ENCODE data around the gene LPCAT3. TPM values are rescaled to one million over a fixed set of nuclear protein-coding genes. Genes with fewer than 3 reads are reported as not detected.
A peak's percentile ranks its signal among the peaks of the same experiment; 100 is the strongest.
"Not testable (repeated sequence)": the region's sequence is repeated elsewhere in the genome, so short reads cannot be mapped to it uniquely, and the experiment has no call there.

Gene LPCAT3, protein sequence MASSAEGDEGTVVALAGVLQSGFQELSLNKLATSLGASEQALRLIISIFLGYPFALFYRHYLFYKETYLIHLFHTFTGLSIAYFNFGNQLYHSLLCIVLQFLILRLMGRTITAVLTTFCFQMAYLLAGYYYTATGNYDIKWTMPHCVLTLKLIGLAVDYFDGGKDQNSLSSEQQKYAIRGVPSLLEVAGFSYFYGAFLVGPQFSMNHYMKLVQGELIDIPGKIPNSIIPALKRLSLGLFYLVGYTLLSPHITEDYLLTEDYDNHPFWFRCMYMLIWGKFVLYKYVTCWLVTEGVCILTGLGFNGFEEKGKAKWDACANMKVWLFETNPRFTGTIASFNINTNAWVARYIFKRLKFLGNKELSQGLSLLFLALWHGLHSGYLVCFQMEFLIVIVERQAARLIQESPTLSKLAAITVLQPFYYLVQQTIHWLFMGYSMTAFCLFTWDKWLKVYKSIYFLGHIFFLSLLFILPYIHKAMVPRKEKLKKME
- 10 to 100 TPM; 18.4 to 39.2 (median 34.8) TPM for polyA plus RNA-seq

DNA sequence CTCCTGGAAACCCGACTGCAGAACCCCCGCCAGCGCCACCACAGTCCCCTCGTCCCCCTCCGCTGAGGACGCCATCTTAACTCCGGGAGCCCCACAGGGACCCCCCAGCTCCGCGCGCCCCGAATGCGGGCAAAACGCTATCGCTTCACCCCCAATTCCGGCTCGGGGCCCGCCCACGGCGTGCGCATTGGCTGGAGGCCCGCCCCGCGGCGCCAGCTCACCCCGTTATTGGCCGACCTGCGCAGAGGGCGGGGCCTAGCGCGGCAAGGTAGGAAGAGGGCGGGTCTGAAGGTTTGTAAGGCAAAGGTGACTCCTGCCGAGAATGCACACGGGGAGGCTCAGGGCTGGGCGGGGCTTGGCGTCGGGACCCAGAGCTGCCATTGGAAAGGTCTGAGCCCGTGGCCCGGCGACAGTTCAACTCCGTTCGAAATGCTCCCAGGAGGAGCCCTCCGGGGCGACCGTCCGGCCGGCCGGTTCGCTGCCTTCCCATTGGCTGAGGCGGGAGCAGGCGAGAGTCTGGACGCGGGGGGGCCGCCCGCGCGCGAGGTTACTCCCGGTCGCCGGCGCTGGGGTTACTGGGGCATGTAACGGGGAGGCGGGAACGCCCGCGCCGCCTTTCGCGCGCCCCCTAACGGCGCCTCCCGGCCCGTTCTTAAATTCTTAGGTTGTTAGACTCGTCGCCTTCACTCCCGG, at the start of gene LPCAT3:
TSS of gene LPCAT3 (minus strand) at position 127 of the 693 bp plus-strand sequence. CDS start at position 75, 52 bp downstream.
- Mint-ChIP-seq H3K36me3 (peaks cover 0 to 3% (median 0%) of the 10 kb centered on the region in 3 donors), H3K4me3 (peak within 1 kb of the TSS; percentile 88 to 100 (median 90)), H3K27ac (peak within 1 kb of the TSS; percentile 90 to 96 (median 94)), H3K9me3 (no peaks in the 10 kb centered on the region), H3K4me1 (peaks cover 17 to 35% of the 10 kb centered on the region in 2 donors), H3K27me3 (ENCODE audit: low read depth in 3 of 3) (peaks cover 0 to 6% (median 0%) of the 10 kb centered on the region in 3 donors)
- peak; percentile 96 to 97 (median 97) for DNase-seq

DNA sequence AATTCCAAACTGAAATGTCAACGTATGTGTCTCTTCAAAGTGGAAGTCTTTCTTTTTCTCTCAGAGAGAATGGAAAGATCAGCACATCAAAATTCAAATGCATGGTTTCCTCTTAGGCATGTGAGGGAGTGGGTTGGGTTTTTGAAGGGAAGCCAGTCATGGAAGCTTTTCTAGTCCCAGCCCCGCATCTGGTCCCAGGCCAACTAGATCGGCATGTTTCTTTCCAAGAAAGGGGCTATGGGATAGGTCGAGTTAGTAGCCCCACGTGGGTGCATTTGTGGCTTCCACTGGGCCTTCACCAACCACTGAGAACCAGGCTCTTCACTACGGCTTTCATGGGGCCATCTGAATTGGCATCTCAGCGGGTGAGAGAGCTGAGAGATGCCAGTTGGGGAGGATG, 48.8 kb upstream of the LPCAT3 start:
- no peaks in the 10 kb centered on the region for H3K36me3 Mint-ChIP-seq
- H3K9me3 Mint-ChIP-seq, result no peaks in the 10 kb centered on the region
- H3K27ac Mint-ChIP-seq, result no peak overlapping the region
- DNase-seq, result no peak
- H3K27me3 Mint-ChIP-seq (ENCODE audit: low read depth in 3 of 3), result peaks cover 4 to 5% (median 4%) of the 10 kb centered on the region in 3 donors
- H3K4me1 Mint-ChIP-seq, result no peaks in the 10 kb centered on the region
- no peak overlapping the region for H3K4me3 Mint-ChIP-seq

DNA sequence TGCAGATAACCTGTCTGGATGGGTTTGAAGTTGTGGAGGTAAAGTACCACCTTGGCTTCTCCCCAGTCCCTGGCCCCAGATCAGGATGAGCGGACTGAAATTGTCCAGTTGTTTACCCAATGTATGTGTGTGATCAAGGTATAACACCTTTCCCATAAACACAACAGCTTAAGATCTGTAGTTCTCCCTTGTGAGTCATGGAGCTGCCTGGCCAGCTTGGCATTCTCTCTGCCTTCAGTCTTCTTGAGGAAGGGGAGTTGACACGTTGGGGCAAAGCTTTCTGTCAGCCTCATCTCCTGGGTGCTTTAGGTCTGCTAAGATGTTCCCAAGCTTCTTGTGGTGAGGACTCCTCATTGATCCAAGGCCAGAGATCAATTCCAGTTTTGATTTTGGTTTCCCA, 48.3 kb upstream of the LPCAT3 start:
- no peak overlapping the region for H3K4me3 Mint-ChIP-seq
- DNase-seq, result no peak
- no peak overlapping the region for H3K27ac Mint-ChIP-seq
- H3K36me3 Mint-ChIP-seq, result no peaks in the 10 kb centered on the region
- no peaks in the 10 kb centered on the region for H3K4me1 Mint-ChIP-seq
- peaks cover under 1 to 5% (median 4%) of the 10 kb centered on the region in 3 donors for H3K27me3 Mint-ChIP-seq (ENCODE audit: low read depth in 3 of 3)
- H3K9me3 Mint-ChIP-seq, result no peaks in the 10 kb centered on the region

DNA sequence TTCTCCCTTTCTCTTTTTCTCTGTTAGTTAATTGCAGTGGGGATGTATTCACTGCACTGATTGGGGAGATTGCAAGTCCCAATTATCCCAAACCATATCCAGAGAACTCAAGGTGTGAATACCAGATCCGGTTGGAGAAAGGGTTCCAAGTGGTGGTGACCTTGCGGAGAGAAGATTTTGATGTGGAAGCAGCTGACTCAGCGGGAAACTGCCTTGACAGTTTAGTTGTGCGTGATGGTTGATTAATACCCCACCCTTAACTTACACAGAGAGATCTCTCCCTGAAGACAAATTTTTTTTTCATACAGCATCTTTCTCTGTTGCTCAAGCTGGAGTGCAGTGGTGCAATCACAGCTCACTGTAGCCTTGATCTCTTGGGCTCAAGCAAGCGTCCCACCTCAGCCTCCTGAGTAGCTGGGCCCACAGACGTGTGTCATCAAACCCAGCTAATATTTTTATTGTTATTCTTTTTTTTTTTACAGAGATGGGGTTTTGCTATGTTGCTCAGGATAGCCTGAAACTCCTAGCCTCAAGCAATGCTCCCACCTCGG, 46.9 kb upstream of the LPCAT3 start:
- Mint-ChIP-seq H3K36me3 (no peaks in the 10 kb centered on the region), H3K27ac (no peak overlapping the region), H3K9me3 (no peaks in the 10 kb centered on the region), H3K4me3 (no peak overlapping the region), H3K27me3 (ENCODE audit: low read depth in 3 of 3) (peaks cover 3 to 7% (median 7%) of the 10 kb centered on the region in 3 donors), H3K4me1 (no peaks in the 10 kb centered on the region)
- DNase-seq, result no peak

DNA sequence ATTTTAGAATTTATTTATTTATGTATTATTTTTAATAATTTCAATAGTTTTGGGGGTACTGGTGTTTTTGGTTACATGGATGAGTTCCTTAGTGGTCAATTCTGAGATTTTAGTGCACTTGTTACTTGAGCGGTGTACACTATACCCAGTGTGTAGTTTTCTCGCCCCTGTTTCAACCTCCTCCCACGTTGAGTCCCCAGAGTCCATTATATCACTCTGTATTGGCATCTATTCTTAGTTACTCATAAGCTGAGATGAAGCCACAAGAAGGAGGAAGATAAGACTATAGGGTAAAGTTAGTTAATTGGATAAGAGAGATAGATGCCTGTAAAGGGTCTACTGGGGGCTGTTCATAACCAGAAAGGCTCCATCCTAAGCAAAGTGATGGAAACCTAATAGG, 46.2 kb upstream of the LPCAT3 start:
- peaks cover 3 to 7% (median 7%) of the 10 kb centered on the region in 3 donors for H3K27me3 Mint-ChIP-seq (ENCODE audit: low read depth in 3 of 3)
- no peak for DNase-seq
- no peak overlapping the region for H3K4me3 Mint-ChIP-seq
- H3K9me3 Mint-ChIP-seq, result no peaks in the 10 kb centered on the region
- H3K36me3 Mint-ChIP-seq, result no peaks in the 10 kb centered on the region
- no peak overlapping the region for H3K27ac Mint-ChIP-seq
- no peaks in the 10 kb centered on the region for H3K4me1 Mint-ChIP-seq

DNA sequence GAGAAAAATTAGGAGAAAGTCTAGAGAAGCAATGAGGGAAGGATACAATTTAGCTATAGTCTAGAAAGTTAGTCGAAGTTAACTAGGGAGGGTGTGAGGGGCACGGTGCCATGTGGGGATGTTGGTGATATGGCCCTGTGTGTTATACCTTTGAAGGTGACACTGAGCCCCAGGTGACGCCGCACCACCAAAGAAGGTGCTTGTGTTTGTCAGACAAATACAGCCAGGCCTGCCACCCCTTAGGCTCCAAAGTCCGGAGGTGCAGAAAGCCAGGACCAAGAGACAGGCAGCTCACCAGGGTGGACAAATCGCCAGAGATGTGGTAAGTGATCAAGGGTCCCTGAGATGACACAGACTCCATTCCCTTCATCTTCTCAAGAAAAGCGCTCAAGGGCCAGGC, 43.3 kb upstream of the LPCAT3 start:
- H3K4me1 Mint-ChIP-seq, result no peaks in the 10 kb centered on the region
- peaks cover 3 to 14% (median 9%) of the 10 kb centered on the region in 3 donors for H3K27me3 Mint-ChIP-seq (ENCODE audit: low read depth in 3 of 3)
- H3K27ac Mint-ChIP-seq, result no peak overlapping the region
- DNase-seq, result no peak
- no peaks in the 10 kb centered on the region for H3K9me3 Mint-ChIP-seq
- H3K4me3 Mint-ChIP-seq, result no peak overlapping the region
- H3K36me3 Mint-ChIP-seq, result no peaks in the 10 kb centered on the region

DNA sequence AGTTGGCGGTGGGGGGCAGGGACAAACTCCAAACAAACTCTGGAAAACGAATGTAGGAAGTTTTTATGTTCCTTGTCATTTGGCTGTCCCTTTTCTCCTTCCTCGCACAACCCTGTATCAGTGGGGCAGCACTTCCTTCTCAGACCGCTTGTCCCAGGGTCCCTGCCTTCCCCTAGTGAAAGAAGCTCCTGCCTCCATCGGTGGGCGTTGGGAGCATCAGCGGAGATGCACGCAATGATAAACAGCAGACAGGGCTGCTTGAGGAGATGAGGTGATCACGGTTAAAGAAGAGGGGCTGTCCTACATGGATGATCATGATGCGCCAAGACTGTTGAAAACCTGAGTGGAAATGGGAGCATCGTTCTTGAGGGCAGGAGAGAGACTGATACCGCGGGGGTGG, 42.9 kb upstream of the LPCAT3 start:
- no peak for DNase-seq
- no peak overlapping the region for H3K27ac Mint-ChIP-seq
- H3K4me3 Mint-ChIP-seq, result no peak overlapping the region
- H3K27me3 Mint-ChIP-seq (ENCODE audit: low read depth in 3 of 3), result peaks cover 3 to 14% (median 6%) of the 10 kb centered on the region in 3 donors
- no peaks in the 10 kb centered on the region for H3K9me3 Mint-ChIP-seq
- no peaks in the 10 kb centered on the region for H3K36me3 Mint-ChIP-seq
- H3K4me1 Mint-ChIP-seq, result no peaks in the 10 kb centered on the region

DNA sequence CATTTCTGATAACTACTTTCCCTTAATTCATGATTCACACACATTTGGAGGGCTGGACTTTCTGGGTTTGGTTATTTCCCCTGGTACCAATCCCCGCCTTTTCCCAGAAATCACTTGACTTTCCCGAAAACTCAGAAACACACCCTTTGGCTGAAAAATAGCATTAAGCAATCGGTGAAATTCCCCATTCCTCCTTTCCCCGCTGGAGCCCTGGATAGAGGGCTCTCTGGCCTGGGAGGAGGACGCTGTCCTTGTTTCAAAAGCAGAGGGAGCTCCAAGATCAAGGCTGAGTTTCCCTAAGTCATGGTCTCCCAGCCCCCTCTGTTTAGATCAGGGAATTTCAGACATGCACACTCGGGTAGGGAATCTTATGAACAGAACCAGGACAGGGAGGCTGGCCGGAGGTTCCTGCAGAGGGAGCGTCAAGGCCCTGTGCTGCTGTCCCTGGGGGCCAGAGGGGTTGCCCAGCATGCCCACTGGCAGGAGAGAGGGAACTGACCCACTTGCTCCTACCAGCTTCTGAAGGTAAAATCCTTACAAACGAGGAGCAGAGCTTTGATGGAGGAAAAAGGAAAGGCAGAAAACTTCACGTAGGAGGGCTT, 42.2 kb upstream of the LPCAT3 start, which contains the start of gene C1S:
TSS of gene C1S (plus strand) at position 366 of the 602 bp plus-strand sequence. CDS start 1,195 bp downstream, outside the sequence.
- Mint-ChIP-seq H3K27ac (no peak within 1 kb of the TSS), H3K9me3 (no peaks in the 10 kb centered on the region), H3K36me3 (no peaks in the 10 kb centered on the region), H3K27me3 (ENCODE audit: low read depth in 3 of 3) (peaks cover 3 to 14% (median 6%) of the 10 kb centered on the region in 3 donors), H3K4me1 (no peaks in the 10 kb centered on the region), H3K4me3 (no peak within 1 kb of the TSS)
- no peak for DNase-seq

DNA sequence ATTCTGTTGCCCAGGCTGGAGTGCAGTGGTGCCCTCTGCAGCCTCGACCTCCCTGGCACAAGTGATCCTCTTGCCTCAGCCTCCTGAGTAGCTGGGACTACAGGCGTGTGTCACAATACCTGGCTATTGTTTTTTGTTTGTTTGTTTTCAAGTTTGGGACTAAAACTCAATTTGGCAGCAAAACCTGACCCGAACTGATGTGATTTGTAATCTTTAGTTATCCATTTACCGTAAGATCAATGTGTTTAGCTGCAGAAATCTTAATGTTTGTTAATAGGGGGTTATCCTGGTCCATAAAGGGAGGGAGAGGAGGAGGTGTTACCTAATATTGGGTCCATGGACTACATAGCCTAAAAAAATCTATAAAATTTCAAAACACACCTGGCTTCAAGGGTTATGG, 41.5 kb upstream of the LPCAT3 start:
- H3K9me3 Mint-ChIP-seq, result no peaks in the 10 kb centered on the region
- DNase-seq, result no peak
- H3K4me1 Mint-ChIP-seq, result no peaks in the 10 kb centered on the region
- no peaks in the 10 kb centered on the region for H3K36me3 Mint-ChIP-seq
- H3K27me3 Mint-ChIP-seq (ENCODE audit: low read depth in 3 of 3), result peaks cover 3 to 15% (median 6%) of the 10 kb centered on the region in 3 donors
- no peak overlapping the region for H3K27ac Mint-ChIP-seq
- H3K4me3 Mint-ChIP-seq, result no peak overlapping the region

DNA sequence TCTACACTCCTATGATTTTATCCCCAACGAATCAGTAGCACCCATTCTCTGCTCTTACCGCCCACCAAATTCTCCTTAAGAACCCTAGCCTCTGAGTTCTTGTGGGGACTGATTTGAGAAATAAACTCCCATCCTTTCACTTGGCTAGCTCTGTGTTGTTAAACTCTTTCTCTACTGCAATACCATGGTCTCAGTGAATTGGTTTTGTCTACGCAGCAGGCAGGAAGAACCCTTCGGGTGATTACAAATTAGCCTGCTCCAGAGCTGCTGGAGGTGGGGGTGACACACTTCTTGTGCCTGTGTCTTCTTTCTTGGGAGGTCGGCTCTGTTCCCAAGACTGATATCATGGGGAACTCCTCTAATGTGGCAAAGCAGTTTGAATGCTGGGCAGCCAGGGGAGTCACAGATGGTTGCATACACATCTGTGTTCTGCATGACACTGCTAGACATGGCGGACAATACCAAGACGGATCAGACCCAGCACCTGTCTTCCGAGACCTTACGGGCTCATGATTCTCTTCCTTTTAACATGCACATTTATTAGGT, 40.6 kb upstream of the LPCAT3 start:
- no peaks in the 10 kb centered on the region for H3K9me3 Mint-ChIP-seq
- no peaks in the 10 kb centered on the region for H3K36me3 Mint-ChIP-seq
- H3K27ac Mint-ChIP-seq, result no peak overlapping the region
- peaks cover 3 to 19% (median 8%) of the 10 kb centered on the region in 3 donors for H3K27me3 Mint-ChIP-seq (ENCODE audit: low read depth in 3 of 3)
- no peak for DNase-seq
- H3K4me1 Mint-ChIP-seq, result no peaks in the 10 kb centered on the region
- H3K4me3 Mint-ChIP-seq, result no peak overlapping the region

DNA sequence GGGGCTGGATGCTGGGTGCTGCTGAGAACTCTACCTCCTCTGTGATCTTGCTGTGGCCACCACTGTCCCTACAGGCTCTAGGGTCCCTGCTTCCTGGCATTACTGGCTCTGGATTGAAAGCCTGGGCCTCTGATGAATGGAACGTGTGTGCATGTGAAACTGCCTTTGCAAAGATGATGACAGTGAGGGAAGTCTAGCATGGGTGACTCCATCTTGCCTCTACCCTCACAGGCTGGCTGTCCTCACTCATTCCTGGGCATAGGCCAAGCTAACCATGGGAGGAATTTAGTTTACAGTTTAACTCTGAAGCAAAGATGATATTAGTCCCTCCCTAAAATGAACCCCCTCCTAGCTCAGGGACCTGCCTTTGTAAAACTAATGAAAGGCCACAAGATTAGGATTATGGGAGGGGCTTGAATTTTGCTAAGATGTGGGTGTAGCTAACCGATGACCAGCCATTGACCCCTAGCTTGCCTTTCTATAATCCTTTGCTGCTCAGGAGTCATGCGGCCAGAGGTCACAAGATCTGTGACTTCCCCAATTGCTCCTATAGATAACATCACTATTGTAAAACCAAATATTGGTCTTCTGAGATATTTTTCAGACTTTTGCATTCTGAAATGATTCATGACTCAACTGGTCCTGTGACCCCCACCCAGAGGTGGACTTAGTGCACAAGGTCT, 40.0 kb upstream of the LPCAT3 start:
- no peak overlapping the region for H3K27ac Mint-ChIP-seq
- peaks cover 3 to 19% (median 8%) of the 10 kb centered on the region in 3 donors for H3K27me3 Mint-ChIP-seq (ENCODE audit: low read depth in 3 of 3)
- no peaks in the 10 kb centered on the region for H3K36me3 Mint-ChIP-seq

DNA sequence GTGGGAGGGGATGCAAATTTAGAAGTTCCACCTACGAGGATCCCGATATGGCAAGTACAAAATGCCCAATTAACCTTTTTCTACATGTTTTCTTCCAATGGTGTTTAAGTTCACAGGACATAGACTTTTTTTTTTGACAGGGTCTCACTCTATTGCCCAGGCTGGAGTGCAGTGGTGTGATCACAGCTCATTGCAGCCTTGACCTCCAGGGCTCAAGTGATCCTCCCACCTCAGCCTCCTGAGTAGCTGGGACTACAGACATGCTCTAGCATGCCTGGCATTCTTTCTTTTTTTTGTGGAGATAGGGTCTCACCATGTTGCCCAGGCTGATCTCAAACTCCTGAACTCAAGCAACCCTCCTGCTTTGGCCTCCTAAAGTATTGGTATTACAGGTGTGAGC, 37.5 kb upstream of the LPCAT3 start:
- not testable (repeated sequence) for H3K4me1 Mint-ChIP-seq, DNase-seq, H3K4me3 Mint-ChIP-seq, H3K27ac Mint-ChIP-seq, H3K36me3 Mint-ChIP-seq, H3K9me3 Mint-ChIP-seq
- peaks cover 6 to 15% (median 7%) of the 10 kb centered on the region in 3 donors for H3K27me3 Mint-ChIP-seq (ENCODE audit: low read depth in 3 of 3)

More for the DNA sequence above, 40.0 kb upstream of the LPCAT3 start:
- no peaks in the 10 kb centered on the region for H3K4me1 Mint-ChIP-seq
- H3K9me3 Mint-ChIP-seq, result no peaks in the 10 kb centered on the region
- no peak overlapping the region for H3K4me3 Mint-ChIP-seq
- no peak for DNase-seq

DNA sequence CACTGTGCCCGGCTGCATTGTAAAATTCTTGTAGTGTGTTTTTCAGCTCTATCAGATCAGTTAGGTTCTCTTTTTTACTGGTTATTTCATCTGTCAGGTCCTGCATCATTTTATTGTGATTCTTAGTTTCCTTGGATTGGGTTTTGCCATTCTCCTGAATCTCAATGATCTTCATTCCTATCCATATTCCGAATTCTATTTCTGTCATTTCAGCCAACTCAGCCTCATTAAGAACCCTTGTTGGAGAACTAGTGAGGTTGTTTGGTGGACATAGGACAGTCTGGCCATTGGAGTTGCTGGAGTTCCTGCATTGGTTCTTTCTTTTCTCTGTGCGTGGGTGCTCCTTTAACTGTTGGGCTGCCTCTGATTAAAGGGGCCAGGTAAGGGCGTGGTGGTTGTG, 36.6 kb upstream of the LPCAT3 start:
- Mint-ChIP-seq H3K27ac (no peak overlapping the region), H3K9me3 (no peaks in the 10 kb centered on the region), H3K4me3 (no peak overlapping the region), H3K4me1 (no peaks in the 10 kb centered on the region), H3K27me3 (ENCODE audit: low read depth in 3 of 3) (peaks cover 6 to 15% (median 7%) of the 10 kb centered on the region in 3 donors), H3K36me3 (no peaks in the 10 kb centered on the region)
- DNase-seq, result no peak
